Measurements from ENCODE around the gene ARHGEF28.

Gene ARHGEF28

GRCh38 chr5:73674669-73675004 is 48.6 kb downstream of the ARHGEF28 start:
- peaks cover 3% of the 10 kb centered on the region for H3K27me3 ChIP-seq (ENCODE audit: insufficient read depth, low read length)
- H3K4me1 ChIP-seq (ENCODE audit: insufficient read depth, low read length): no peaks in the 10 kb centered on the region
- no peaks in the 10 kb centered on the region for H3K36me3 ChIP-seq (ENCODE audit: insufficient read depth, low read length)
- no peak overlapping the region for H3K4me3 ChIP-seq (ENCODE audit: low read length)
- H3K9me3 ChIP-seq (ENCODE audit: low read length): no peaks in the 10 kb centered on the region
- H2AFZ ChIP-seq (ENCODE audit: low read depth, low read length): no peak overlapping the region

GRCh38 chr5:73678322-73678740 is 52.3 kb downstream of the ARHGEF28 start:
- Histone ChIP-seq H3K4me1 (ENCODE audit: insufficient read depth, low read length) (no peaks in the 10 kb centered on the region), H3K27me3 (ENCODE audit: insufficient read depth, low read length) (peaks cover 3% of the 10 kb centered on the region), H3K9me3 (ENCODE audit: low read length) (no peaks in the 10 kb centered on the region), H3K4me3 (ENCODE audit: low read length) (no peak overlapping the region), H3K36me3 (ENCODE audit: insufficient read depth, low read length) (no peaks in the 10 kb centered on the region), H2AFZ (ENCODE audit: low read depth, low read length) (no peak overlapping the region)

- Histone ChIP-seq H3K4me3 (ENCODE audit: low read length) (no peak overlapping the region), H3K4me1 (ENCODE audit: insufficient read depth, low read length) (no peaks in the 10 kb centered on the region), H3K9me3 (ENCODE audit: low read length) (no peaks in the 10 kb centered on the region), H3K27me3 (ENCODE audit: insufficient read depth, low read length) (peaks cover 3% of the 10 kb centered on the region), H2AFZ (ENCODE audit: low read depth, low read length) (no peak overlapping the region), H3K36me3 (ENCODE audit: insufficient read depth, low read length) (no peaks in the 10 kb centered on the region)
These were observed 52.8 kb downstream of the ARHGEF28 start for GRCh38 chr5:73678807-73679206.

GRCh38 chr5:73682176-73682575 is 56.2 kb downstream of the ARHGEF28 start:
- no peak overlapping the region for H2AFZ ChIP-seq (ENCODE audit: low read depth, low read length)
- no peaks in the 10 kb centered on the region for H3K4me1 ChIP-seq (ENCODE audit: insufficient read depth, low read length)
- H3K36me3 ChIP-seq (ENCODE audit: insufficient read depth, low read length): no peaks in the 10 kb centered on the region
- peaks cover 3% of the 10 kb centered on the region for H3K27me3 ChIP-seq (ENCODE audit: insufficient read depth, low read length)
- no peak overlapping the region for H3K4me3 ChIP-seq (ENCODE audit: low read length)
- no peaks in the 10 kb centered on the region for H3K9me3 ChIP-seq (ENCODE audit: low read length)

- Histone ChIP-seq H3K4me1 (ENCODE audit: insufficient read depth, low read length) (no peaks in the 10 kb centered on the region), H3K4me3 (ENCODE audit: low read length) (no peak overlapping the region), H3K36me3 (ENCODE audit: insufficient read depth, low read length) (no peaks in the 10 kb centered on the region), H3K9me3 (ENCODE audit: low read length) (no peaks in the 10 kb centered on the region), H3K27me3 (ENCODE audit: insufficient read depth, low read length) (no peaks in the 10 kb centered on the region), H2AFZ (ENCODE audit: low read depth, low read length) (no peak overlapping the region)
These were observed 58.7 kb downstream of the ARHGEF28 start for GRCh38 chr5:73684691-73685090.

- Histone ChIP-seq H3K4me3 (ENCODE audit: low read length) (no peak overlapping the region), H2AFZ (ENCODE audit: low read depth, low read length) (no peak overlapping the region), H3K9me3 (ENCODE audit: low read length) (no peaks in the 10 kb centered on the region), H3K36me3 (ENCODE audit: insufficient read depth, low read length) (no peaks in the 10 kb centered on the region), H3K27me3 (ENCODE audit: insufficient read depth, low read length) (no peaks in the 10 kb centered on the region), H3K4me1 (ENCODE audit: insufficient read depth, low read length) (no peaks in the 10 kb centered on the region)
These were observed 60.9 kb downstream of the ARHGEF28 start for GRCh38 chr5:73686912-73687311.

- Histone ChIP-seq H3K9me3 (ENCODE audit: low read length) (no peaks in the 10 kb centered on the region), H3K4me1 (ENCODE audit: insufficient read depth, low read length) (no peaks in the 10 kb centered on the region), H3K4me3 (ENCODE audit: low read length) (no peak overlapping the region), H3K36me3 (ENCODE audit: insufficient read depth, low read length) (no peaks in the 10 kb centered on the region), H2AFZ (ENCODE audit: low read depth, low read length) (no peak overlapping the region), H3K27me3 (ENCODE audit: insufficient read depth, low read length) (no peaks in the 10 kb centered on the region)
These were observed 61.4 kb downstream of the ARHGEF28 start for GRCh38 chr5:73687357-73687756.

GRCh38 chr5:73690015-73690414 is 64.0 kb downstream of the ARHGEF28 start:
- peaks cover 9% of the 10 kb centered on the region for H3K4me1 ChIP-seq (ENCODE audit: insufficient read depth, low read length)
- no peak overlapping the region for H3K4me3 ChIP-seq (ENCODE audit: low read length)
- H2AFZ ChIP-seq (ENCODE audit: low read depth, low read length): no peak overlapping the region
- H3K36me3 ChIP-seq (ENCODE audit: insufficient read depth, low read length): no peaks in the 10 kb centered on the region
- no peaks in the 10 kb centered on the region for H3K9me3 ChIP-seq (ENCODE audit: low read length)
- no peaks in the 10 kb centered on the region for H3K27me3 ChIP-seq (ENCODE audit: insufficient read depth, low read length)

- H2AFZ ChIP-seq (ENCODE audit: low read depth, low read length): no peak overlapping the region
- no peak overlapping the region for H3K4me3 ChIP-seq (ENCODE audit: low read length)
- H3K27me3 ChIP-seq (ENCODE audit: insufficient read depth, low read length): no peaks in the 10 kb centered on the region
- H3K36me3 ChIP-seq (ENCODE audit: insufficient read depth, low read length): no peaks in the 10 kb centered on the region
- H3K9me3 ChIP-seq (ENCODE audit: low read length): no peaks in the 10 kb centered on the region
- peaks cover 12% of the 10 kb centered on the region for H3K4me1 ChIP-seq (ENCODE audit: insufficient read depth, low read length)
These were observed 65.5 kb downstream of the ARHGEF28 start for GRCh38 chr5:73691302-73692080.

GRCh38 chr5:73692166-73692640 is 66.2 kb downstream of the ARHGEF28 start:
- Histone ChIP-seq H3K9me3 (ENCODE audit: low read length) (no peaks in the 10 kb centered on the region), H3K4me3 (ENCODE audit: low read length) (no peak overlapping the region)

GRCh38 chr5:73692981-73693380 is 67.0 kb downstream of the ARHGEF28 start:
- no peak overlapping the region for H3K4me3 ChIP-seq (ENCODE audit: low read length)
- no peaks in the 10 kb centered on the region for H3K9me3 ChIP-seq (ENCODE audit: low read length)
- H2AFZ ChIP-seq (ENCODE audit: low read depth, low read length): no peak overlapping the region
- no peaks in the 10 kb centered on the region for H3K36me3 ChIP-seq (ENCODE audit: insufficient read depth, low read length)
- H3K27me3 ChIP-seq (ENCODE audit: insufficient read depth, low read length): no peaks in the 10 kb centered on the region
- H3K4me1 ChIP-seq (ENCODE audit: insufficient read depth, low read length): peaks cover 12% of the 10 kb centered on the region

More at GRCh38 chr5:73692166-73692640, 66.2 kb downstream of the ARHGEF28 start:
- no peaks in the 10 kb centered on the region for H3K36me3 ChIP-seq (ENCODE audit: insufficient read depth, low read length)
- no peaks in the 10 kb centered on the region for H3K27me3 ChIP-seq (ENCODE audit: insufficient read depth, low read length)
- H2AFZ ChIP-seq (ENCODE audit: low read depth, low read length): no peak overlapping the region
- H3K4me1 ChIP-seq (ENCODE audit: insufficient read depth, low read length): peaks cover 12% of the 10 kb centered on the region

GRCh38 chr5:73693573-73694061 is 67.6 kb downstream of the ARHGEF28 start:
- Histone ChIP-seq H3K9me3 (ENCODE audit: low read length) (no peaks in the 10 kb centered on the region), H2AFZ (ENCODE audit: low read depth, low read length) (no peak overlapping the region), H3K4me3 (ENCODE audit: low read length) (no peak overlapping the region), H3K36me3 (ENCODE audit: insufficient read depth, low read length) (no peaks in the 10 kb centered on the region), H3K4me1 (ENCODE audit: insufficient read depth, low read length) (peaks cover 12% of the 10 kb centered on the region), H3K27me3 (ENCODE audit: insufficient read depth, low read length) (no peaks in the 10 kb centered on the region)

GRCh38 chr5:73694089-73694488 is 68.1 kb downstream of the ARHGEF28 start:
- no peaks in the 10 kb centered on the region for H3K27me3 ChIP-seq (ENCODE audit: insufficient read depth, low read length)
- H3K9me3 ChIP-seq (ENCODE audit: low read length): no peaks in the 10 kb centered on the region
- H3K4me1 ChIP-seq (ENCODE audit: insufficient read depth, low read length): peaks cover 12% of the 10 kb centered on the region
- no peaks in the 10 kb centered on the region for H3K36me3 ChIP-seq (ENCODE audit: insufficient read depth, low read length)
- H3K4me3 ChIP-seq (ENCODE audit: low read length): no peak overlapping the region
- H2AFZ ChIP-seq (ENCODE audit: low read depth, low read length): no peak overlapping the region

- Histone ChIP-seq H2AFZ (ENCODE audit: low read depth, low read length) (no peak overlapping the region), H3K4me1 (ENCODE audit: insufficient read depth, low read length) (peaks cover 12% of the 10 kb centered on the region), H3K4me3 (ENCODE audit: low read length) (no peak overlapping the region), H3K27me3 (ENCODE audit: insufficient read depth, low read length) (no peaks in the 10 kb centered on the region), H3K9me3 (ENCODE audit: low read length) (no peaks in the 10 kb centered on the region), H3K36me3 (ENCODE audit: insufficient read depth, low read length) (no peaks in the 10 kb centered on the region)
These were observed 72.0 kb downstream of the ARHGEF28 start for GRCh38 chr5:73698011-73698410.

Data from neuron (in vitro differentiated cells).